Measurements from ENCODE around the gene CUEDC2.
"Not testable (repeated sequence)": the region's sequence is repeated elsewhere in the genome, so short reads cannot be mapped to it uniquely, and the experiment has no call there.

The CUEDC2 gene

GRCh38 chr10:102454662-102455487 is 22.5 kb upstream of the CUEDC2 start:
- DNase-seq (ENCODE audit: low spot score): not testable (repeated sequence)

- DNase-seq (ENCODE audit: low spot score): no peak
Measured at GRCh38 chr10:102453502-102453901, 21.1 kb upstream of the CUEDC2 start.

- DNase-seq (ENCODE audit: low spot score): no peak
Measured at GRCh38 chr10:102452672-102453340, 20.4 kb upstream of the CUEDC2 start.

- peak; percentile 10 for DNase-seq (ENCODE audit: low spot score)
Measured at GRCh38 chr10:102451105-102451969, 19.0 kb upstream of the CUEDC2 start, which contains the start of gene C10orf95. TSS of gene C10orf95 (minus strand) at chr10:102451543. CDS start at chr10:102451093, 450 bp downstream.

GRCh38 chr10:102450374-102451104 is 18.2 kb upstream of the CUEDC2 start:
- peak; percentile 79 for DNase-seq (ENCODE audit: low spot score)

- no peak for DNase-seq (ENCODE audit: low spot score)
Measured at GRCh38 chr10:102450124-102450373, 17.7 kb upstream of the CUEDC2 start.

- DNase-seq (ENCODE audit: low spot score): peak; percentile 82
Measured at GRCh38 chr10:102449321-102450123, 17.1 kb upstream of the CUEDC2 start.

GRCh38 chr10:102444851-102445250 is 12.5 kb upstream of the CUEDC2 start:
- DNase-seq (ENCODE audit: low spot score): no peak

GRCh38 chr10:102438374-102438773 is 6.0 kb upstream of the CUEDC2 start:
- DNase-seq (ENCODE audit: low spot score): no peak

GRCh38 chr10:102437515-102437914 is 5.1 kb upstream of the CUEDC2 start:
- no peak for DNase-seq (ENCODE audit: low spot score)

- DNase-seq (ENCODE audit: low spot score): no peak
Measured at GRCh38 chr10:102436312-102436711, 3.9 kb upstream of the CUEDC2 start.

GRCh38 chr10:102435529-102436233 is 3.3 kb upstream of the CUEDC2 start:
- DNase-seq (ENCODE audit: low spot score): no peak

GRCh38 chr10:102435133-102435497 is 2.7 kb upstream of the CUEDC2 start:
- no peak for DNase-seq (ENCODE audit: low spot score)

- DNase-seq (ENCODE audit: low spot score): no peak
Measured at GRCh38 chr10:102434394-102435132, 2.2 kb upstream of the CUEDC2 start.

- no peak for DNase-seq (ENCODE audit: low spot score)
Measured at GRCh38 chr10:102433619-102434046, 1.3 kb upstream of the CUEDC2 start.

- DNase-seq (ENCODE audit: low spot score): peak; percentile 8
Measured at GRCh38 chr10:102431452-102432124, 786 bp downstream of the CUEDC2 start.

GRCh38 chr10:102429468-102429867 is 2.9 kb downstream of the CUEDC2 start:
- no peak for DNase-seq (ENCODE audit: low spot score)

- no peak for DNase-seq (ENCODE audit: low spot score)
Measured at GRCh38 chr10:102426803-102427287, 5.5 kb downstream of the CUEDC2 start.

GRCh38 chr10:102425444-102425843 is 6.9 kb downstream of the CUEDC2 start:
- no peak for DNase-seq (ENCODE audit: low spot score)
